HepG2 (cell line): ENCODE results near the gene CCDC6. TPM values are rescaled to one million over a fixed set of nuclear protein-coding genes. Genes with fewer than 3 reads are reported as not detected.

Experiments used
- ATF1 ChIP-seq: IDR thresholded peaks from 2 replicates; pipeline ENCODE4 v1.6.1; 2016; ENCODE audit warnings: mild to moderate bottlenecking, control low read depth
- BCL3 ChIP-seq: sonication (generic); formaldehyde crosslinking; IDR thresholded peaks from 2 replicates; pipeline ENCODE4 v1.5.1; 2020; ENCODE audit warnings: mild to moderate bottlenecking, missing genetic modification reagents, moderate library complexity
- ERF ChIP-seq: IDR thresholded peaks from 2 replicates; pipeline ENCODE4 v1.6.1; 2018; ENCODE audit warnings: missing biosample characterization, missing genetic modification reagents
- GABPA ChIP-seq, 2 experiments: IDR thresholded peaks; 2 replicates each; pipeline ENCODE4 v1.6.1; 2011 to 2016; ENCODE audit warnings: low read depth in 2 of 2, low read length in 1 of 2, missing biosample characterization in 1 of 2, missing genetic modification characterization in 1 of 2
- GPBP1L1 ChIP-seq: sonication (generic); formaldehyde crosslinking; IDR thresholded peaks from 2 replicates; pipeline ENCODE4 v1.5.0; 2020; ENCODE audit warnings: mild to moderate bottlenecking, missing genetic modification reagents
- HOMEZ ChIP-seq: IDR thresholded peaks from 2 replicates; pipeline ENCODE4 v1.6.1; 2016; ENCODE audit warnings: low read depth
- IKZF5 ChIP-seq: IDR thresholded peaks from 2 replicates; pipeline ENCODE4 v1.6.1; 2018; ENCODE audit warnings: missing genetic modification reagents, mild to moderate bottlenecking, missing compliant biosample characterization
- IRX3 ChIP-seq: sonication (generic); formaldehyde crosslinking; IDR thresholded peaks from 2 replicates; pipeline ENCODE4 v1.8.1; 2023; ENCODE audit warnings: mild to moderate bottlenecking, low read depth, missing genetic modification reagents, borderline replicate concordance
- JUND ChIP-seq: sonication (generic); formaldehyde crosslinking; IDR thresholded peaks from 2 replicates; pipeline ENCODE4 v1.8.0; 2022; ENCODE audit warnings: mild to moderate bottlenecking, missing genetic modification reagents
- NFIC ChIP-seq: IDR thresholded peaks from 2 replicates; pipeline ENCODE4 v1.6.1; 2012; ENCODE audit warnings: mild to moderate bottlenecking, low read length, inconsistent platforms
- PAXIP1 ChIP-seq: sonication (generic); formaldehyde crosslinking; conservative IDR thresholded peaks from 2 replicates; pipeline ENCODE4 v1.4.0; 2020; ENCODE audit warnings: mild to moderate bottlenecking, missing genetic modification reagents, moderate library complexity
- PHF8 ChIP-seq: sonication (generic); formaldehyde crosslinking; IDR thresholded peaks from 2 replicates; pipeline ENCODE4 v1.5.0; 2020; ENCODE audit warnings: missing genetic modification reagents
- PRMT3 ChIP-seq: sonication (generic); formaldehyde crosslinking; IDR thresholded peaks from 2 replicates; pipeline ENCODE4 v1.8.1; 2022; ENCODE audit warnings: low read depth, mild to moderate bottlenecking, moderate library complexity, missing genetic modification reagents, borderline replicate concordance
- SIN3B ChIP-seq: fragments of 150-350 bp; IDR thresholded peaks from 2 replicates; pipeline ENCODE4 v1.6.1; 2014; ENCODE audit warnings: low read length
- SRSF9 ChIP-seq: fragments of 200-400 bp; formaldehyde crosslinking; IDR thresholded peaks from 2 replicates; pipeline ENCODE4 v1.6.1; 2018; ENCODE audit warnings: borderline replicate concordance, mild to moderate bottlenecking, low read depth, low read length; ENCODE audit not compliant: insufficient read depth, poor library complexity, severe bottlenecking
- YEATS2 ChIP-seq: sonication (generic); formaldehyde crosslinking; IDR thresholded peaks from 2 replicates; pipeline ENCODE4 v1.4.0; 2020; ENCODE audit warnings: missing genetic modification reagents, borderline replicate concordance
- ZFY ChIP-seq: sonication (generic); formaldehyde crosslinking; IDR thresholded peaks from 2 replicates; pipeline ENCODE4 v1.4.0; 2020; ENCODE audit warnings: missing genetic modification reagents
- ZNF256 ChIP-seq: sonication (generic); formaldehyde crosslinking; conservative IDR thresholded peaks from 2 replicates; pipeline ENCODE4 v1.4.0; 2020; ENCODE audit warnings: missing genetic modification reagents
- polyA plus RNA-seq, 8 experiments: library from polyadenylated mRNA; depleted of rRNA in 3 of 8; stranded (reverse) in 7 of 8; unstranded in 1 of 8; fragments of >200 nt; fragmentation: Illumina TruSeq in 4 of 8; extraction: Trizol in 4 of 8; gene quantifications; 2 replicates each; pipeline versions ENCODE4 v1.2.1 to v1.2.3, GENCODE V29; 2011 to 2016; ENCODE audit warnings: low read depth in 4 of 8, missing spikeins in 1 of 8, mixed read lengths in 1 of 8; ENCODE audit not compliant: insufficient read depth in 1 of 8
- total RNA-seq, 5 experiments: library from RNA; depleted of rRNA; stranded (reverse); fragments of >200 nt; fragmentation: Illumina TruSeq; extraction: Trizol; gene quantifications; 2 replicates each; pipeline ENCODE4 v1.2.3, GENCODE V29; 2016; ENCODE audit warnings: low read depth in 1 of 5
- TF ChIP-seq, protein P1 (sequence below): sonication (generic); formaldehyde crosslinking; conservative IDR thresholded peaks from 2 replicates; pipeline ENCODE4 v1.8.1; 2023; ENCODE audit warnings: missing genetic modification reagents

The CCDC6 gene
- total and polyA plus RNA-seq, 2 of the 13 experiments (the other 11 are each of a cell fraction or from before 2014, with no cell fraction given) = 17.9 to 18.3 TPM

- peak; percentile 74 for TF ChIP-seq IKZF5
- 0 out of 2 replicates have a peak, but pooled peaks have one; percentile 25 for TF ChIP-seq SIN3B
- TF ChIP-seq PRMT3 (CRISPR knock-in tag) = no peak
- TF ChIP-seq GABPA (IDR thresholded peaks at IDR 0.05; ENCODE audit: low read depth, low read length) = no peak
- TF ChIP-seq GABPA (CRISPR knock-in tag; IDR thresholded peaks at IDR 0.05; ENCODE audit: low read depth) = no peak
- no peak for TF ChIP-seq JUND
- TF ChIP-seq ATF1 (CRISPR knock-in tag) = no peak
- peak; percentile 61 for TF ChIP-seq ZFY (CRISPR knock-in tag)
- TF ChIP-seq IRX3 (CRISPR knock-in tag) = no peak
- no peak for TF ChIP-seq ZNF256 (CRISPR knock-in tag)
- peak; percentile 57 for TF ChIP-seq PAXIP1 (CRISPR knock-in tag)
- TF ChIP-seq BCL3 (CRISPR knock-in tag) = no peak
- TF ChIP-seq HOMEZ (CRISPR knock-in tag) = peak; percentile 78
- peak; percentile 50; the same call in 1 of the 2 replicates for TF ChIP-seq ERF (CRISPR knock-in tag)
- TF ChIP-seq GPBP1L1 = no peak
- TF ChIP-seq, protein P1, sequence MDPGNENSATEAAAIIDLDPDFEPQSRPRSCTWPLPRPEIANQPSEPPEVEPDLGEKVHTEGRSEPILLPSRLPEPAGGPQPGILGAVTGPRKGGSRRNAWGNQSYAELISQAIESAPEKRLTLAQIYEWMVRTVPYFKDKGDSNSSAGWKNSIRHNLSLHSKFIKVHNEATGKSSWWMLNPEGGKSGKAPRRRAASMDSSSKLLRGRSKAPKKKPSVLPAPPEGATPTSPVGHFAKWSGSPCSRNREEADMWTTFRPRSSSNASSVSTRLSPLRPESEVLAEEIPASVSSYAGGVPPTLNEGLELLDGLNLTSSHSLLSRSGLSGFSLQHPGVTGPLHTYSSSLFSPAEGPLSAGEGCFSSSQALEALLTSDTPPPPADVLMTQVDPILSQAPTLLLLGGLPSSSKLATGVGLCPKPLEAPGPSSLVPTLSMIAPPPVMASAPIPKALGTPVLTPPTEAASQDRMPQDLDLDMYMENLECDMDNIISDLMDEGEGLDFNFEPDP (CRISPR knock-in tag) = no peak
- TF ChIP-seq NFIC = no peak
- 0 out of 2 replicates have a peak, but pooled peaks have one; percentile 23 for TF ChIP-seq PHF8
- TF ChIP-seq SRSF9 = no peak
- peak; percentile 17; the same call in 1 of the 2 replicates for TF ChIP-seq YEATS2 (CRISPR knock-in tag)
Measured at GRCh38 chr10:59895629-59896116, 10.7 kb downstream of the CCDC6 start (continued).
